HUDEP-2 (cell line): ENCODE data around the gene DZIP1.
A peak's percentile ranks its signal among the peaks of the same experiment; 100 is the strongest.
"Not testable (repeated sequence)": the region's sequence is repeated elsewhere in the genome, so short reads cannot be mapped to it uniquely, and the experiment has no call there.

Experiments
- DNase-seq, 76 experiments: peaks; one replicate each; lab custom pipeline; 2025; ENCODE audit not compliant: unreplicated experiment in 76 of 76; lab: John Stamatoyannopoulos, UW

DZIP1 gene, protein sequence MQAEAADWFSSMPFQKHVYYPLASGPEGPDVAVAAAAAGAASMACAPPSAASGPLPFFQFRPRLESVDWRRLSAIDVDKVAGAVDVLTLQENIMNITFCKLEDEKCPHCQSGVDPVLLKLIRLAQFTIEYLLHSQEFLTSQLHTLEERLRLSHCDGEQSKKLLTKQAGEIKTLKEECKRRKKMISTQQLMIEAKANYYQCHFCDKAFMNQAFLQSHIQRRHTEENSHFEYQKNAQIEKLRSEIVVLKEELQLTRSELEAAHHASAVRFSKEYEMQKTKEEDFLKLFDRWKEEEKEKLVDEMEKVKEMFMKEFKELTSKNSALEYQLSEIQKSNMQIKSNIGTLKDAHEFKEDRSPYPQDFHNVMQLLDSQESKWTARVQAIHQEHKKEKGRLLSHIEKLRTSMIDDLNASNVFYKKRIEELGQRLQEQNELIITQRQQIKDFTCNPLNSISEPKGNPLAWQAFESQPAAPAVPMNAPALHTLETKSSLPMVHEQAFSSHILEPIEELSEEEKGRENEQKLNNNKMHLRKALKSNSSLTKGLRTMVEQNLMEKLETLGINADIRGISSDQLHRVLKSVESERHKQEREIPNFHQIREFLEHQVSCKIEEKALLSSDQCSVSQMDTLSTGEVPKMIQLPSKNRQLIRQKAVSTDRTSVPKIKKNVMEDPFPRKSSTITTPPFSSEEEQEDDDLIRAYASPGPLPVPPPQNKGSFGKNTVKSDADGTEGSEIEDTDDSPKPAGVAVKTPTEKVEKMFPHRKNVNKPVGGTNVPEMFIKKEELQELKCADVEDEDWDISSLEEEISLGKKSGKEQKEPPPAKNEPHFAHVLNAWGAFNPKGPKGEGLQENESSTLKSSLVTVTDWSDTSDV

DNA sequence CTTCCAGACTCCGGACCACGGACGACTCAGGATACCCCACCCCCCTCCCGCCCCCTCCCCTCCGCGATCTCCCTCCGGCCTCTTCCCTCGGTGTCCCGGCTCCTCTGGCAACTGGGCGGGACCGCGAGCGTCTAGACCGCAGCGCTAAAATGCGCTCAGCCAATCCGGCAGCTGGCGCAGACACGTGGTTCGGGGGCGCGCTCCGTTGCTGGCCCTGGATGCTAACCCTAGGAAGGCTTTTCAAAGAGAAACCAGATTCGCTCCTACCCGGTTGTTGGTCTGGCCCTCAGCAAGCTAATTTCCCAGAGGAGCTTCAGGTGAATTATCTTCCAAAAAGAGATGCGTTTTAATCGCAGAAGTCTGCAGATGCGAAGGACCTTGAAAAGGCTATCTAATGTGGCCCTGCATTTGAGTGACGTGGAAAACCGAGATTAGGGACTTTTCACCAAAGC is at the start of gene DZIP1:
Gene DZIP1, minus strand, starts transcription at position 106 of the 452 bp plus-strand sequence. CDS start 2,677 bp downstream, outside the sequence.
- DNase-seq: peak in 6 of 76 experiments; percentile 2 to 48 (median 24)

DNA sequence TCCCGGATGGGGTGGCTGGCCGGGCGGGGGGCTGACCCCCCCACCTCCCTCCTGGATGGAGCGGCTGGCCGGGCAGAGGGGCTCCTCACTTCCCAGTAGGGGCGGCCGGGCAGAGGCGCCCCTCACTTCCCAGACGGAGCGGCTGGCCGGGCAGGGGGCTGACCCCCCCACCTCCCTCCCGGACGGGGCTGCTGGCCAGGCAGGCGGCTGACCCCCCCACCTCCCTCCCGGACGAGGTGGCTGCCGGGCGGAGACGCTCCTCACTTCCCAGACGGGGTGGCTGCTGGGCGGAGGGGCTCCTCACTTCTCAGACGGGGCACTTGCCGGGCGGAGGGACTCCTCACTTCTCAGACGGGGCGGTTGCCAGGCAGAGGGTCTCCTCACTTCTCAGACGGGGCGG is 46.5 kb upstream of the DZIP1 start:
- not testable (repeated sequence) for DNase-seq

DNA sequence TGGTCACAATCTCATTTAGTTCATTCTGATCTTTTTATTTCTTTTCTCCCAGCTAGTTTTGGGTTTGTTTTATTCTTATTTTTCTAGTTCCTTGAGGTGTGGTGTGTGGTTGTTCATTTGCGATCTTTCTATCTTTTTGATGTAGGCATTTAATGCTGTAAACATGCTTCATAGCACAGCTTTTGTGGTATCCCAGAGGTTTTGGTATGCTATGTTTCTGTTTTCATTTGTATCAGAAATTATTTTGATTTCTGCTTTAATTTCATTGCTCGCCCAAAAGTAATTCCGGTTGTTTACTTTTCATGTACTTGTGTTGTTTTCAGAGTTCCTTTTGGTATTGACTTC is 45.0 kb upstream of the DZIP1 start:
- no peak for DNase-seq

DNA sequence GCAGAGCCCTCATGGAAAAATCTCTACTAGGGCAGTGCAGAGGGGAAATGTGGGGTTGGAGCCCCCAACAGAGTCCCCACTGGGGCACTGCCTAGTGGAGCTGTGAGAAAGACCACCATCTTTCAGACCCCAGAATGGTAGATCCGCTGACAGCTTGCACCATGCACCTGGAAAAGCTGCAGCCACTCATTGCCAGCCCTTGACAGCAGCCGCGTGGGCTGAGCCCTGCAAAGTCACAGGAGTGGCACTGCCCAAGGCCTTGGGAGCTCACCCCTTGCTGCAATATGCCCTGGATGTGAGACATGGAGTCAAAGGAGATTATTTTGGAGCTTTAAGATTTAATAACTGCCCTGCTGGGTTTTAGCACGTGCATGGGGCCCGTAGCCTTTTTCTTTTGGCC is 40.5 kb upstream of the DZIP1 start:
- not testable (repeated sequence) for DNase-seq

DNA sequence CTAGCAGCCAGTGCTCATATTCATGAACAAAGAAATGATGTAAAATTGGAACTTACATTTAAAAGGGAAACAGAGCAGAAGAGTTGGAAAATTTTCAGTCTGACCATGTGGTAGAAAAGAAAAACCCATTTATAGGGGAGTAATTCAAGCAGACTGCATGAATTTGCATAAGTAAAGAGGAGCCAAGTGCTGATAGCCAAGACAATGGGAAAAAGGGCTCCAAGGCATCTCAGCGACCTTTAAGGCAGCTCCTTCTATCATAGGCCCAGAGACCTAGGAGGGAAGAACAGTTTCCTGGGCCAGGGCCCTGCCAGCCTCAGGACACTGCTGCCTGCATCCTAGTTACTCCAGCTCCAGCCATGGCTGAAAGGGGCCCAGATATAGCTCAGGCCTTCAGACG is 39.9 kb upstream of the DZIP1 start:
- no peak for DNase-seq

DNA sequence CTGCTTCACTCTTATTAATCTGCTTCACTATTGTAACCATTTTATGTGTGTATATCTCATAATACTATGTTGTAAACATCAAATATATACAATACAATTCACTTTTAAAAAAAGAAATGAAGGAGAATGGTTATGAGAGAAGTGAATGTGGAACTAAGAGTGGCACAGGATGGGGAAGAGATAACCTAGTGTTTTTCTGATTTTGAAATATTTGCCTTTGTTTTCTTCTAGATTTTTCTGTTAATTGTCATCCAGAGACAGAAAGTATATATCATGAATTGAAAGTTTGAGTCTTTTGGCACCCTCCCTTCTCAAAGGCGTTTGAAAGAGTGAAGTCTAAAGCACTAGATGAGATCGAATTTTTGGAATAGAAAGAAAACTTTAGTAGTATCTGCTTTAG is 35.2 kb upstream of the DZIP1 start:
- DNase-seq: peak in 1 of 76 experiments; percentile 4

DNA sequence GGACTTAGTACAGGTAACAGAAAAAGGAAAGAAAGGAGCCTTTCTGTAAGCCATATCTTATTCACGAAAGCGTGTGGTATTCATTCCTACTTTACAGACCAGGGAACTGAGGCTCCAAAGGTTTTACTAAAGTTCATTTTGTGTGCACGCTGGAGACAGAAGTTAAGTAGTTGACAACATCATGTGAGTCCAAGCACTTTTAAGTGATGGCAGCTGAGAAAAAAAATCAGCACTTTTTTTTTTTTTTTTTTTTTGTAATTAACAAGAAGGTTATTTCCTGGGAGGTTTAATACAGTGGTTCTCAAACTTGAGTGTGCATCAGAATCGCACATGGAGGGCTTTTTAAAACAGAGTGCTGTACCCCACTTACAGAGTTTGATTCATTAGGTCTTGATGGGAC is 34.5 kb upstream of the DZIP1 start:
- no peak for DNase-seq

DNA sequence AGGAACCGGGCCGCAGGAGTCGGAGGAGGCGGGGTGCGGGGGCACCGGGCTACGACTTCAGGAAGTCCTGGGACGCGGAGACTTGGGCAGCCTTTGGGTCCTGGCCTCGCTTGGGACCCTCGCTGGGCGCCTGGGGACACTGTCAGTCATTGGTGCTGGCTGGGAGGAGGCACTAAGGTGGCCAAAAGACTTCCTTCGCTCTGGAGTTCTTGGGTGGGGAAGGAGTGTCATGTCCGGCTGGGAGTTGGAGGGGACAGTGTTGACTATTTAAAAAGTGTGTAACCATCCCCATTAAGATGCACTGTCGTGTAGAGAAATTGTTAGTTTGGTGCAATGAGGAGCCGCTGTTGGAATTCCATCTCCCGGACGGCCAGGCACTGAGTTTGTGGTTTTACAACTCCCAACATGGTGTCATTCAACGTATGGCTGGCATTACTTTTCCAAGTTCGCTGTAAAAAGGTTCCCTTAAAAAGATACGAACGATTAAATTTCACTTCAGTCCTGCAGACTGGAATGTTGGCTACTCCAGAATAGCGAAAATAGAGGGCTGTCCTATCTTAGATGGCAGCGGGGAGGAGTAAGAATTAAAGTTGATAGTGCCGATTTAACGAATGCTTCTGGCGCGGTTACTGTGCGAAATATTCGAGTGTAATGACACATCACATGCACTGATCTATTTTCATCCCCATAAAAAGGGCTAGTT is 33.2 kb upstream of the DZIP1 start:
- peak in 13 of 76 experiments; percentile 3 to 33 (median 13) for DNase-seq

DNA sequence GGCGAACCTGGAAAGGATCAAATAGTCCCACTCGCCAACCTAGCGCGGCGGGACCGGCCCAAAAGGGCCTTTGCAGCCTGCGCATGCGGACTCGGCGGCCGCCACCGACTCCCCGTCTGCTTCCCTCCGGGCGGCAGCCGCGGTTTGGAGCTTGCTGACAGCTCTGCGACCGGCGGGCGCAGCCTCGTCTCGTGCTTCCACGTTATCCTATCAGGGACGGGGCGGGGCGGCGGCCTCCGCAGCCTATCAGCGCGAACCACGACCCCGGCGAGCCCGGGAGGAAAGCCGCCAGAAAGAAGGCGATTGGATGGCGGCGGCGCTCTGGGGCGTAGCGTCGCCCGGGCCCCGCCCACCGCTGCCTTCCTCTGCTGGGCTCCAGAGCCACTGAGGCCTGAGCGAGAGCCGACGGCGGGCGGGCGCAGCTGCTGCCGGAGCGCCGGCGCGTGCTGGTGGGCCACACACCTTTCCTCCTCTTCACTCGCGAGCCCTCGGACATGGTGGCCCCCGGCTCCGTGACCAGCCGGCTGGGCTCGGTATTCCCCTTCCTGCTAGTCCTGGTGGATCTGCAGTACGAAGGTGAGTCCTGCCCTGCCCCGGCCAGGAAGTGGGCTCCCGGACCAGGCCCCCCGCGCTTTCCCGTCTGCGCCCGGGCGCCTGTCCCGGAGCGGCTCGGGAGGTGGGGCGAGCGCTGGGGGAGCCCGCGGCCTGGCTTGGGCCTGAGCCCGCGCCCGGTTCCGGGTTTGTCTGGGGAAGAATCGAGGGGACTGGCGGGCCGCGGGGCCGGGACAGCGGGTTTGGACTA is 32.5 kb upstream of the DZIP1 start, which contains the start of gene DNAJC3:
Gene DNAJC3, plus strand, starts transcription at position 378 of the 802 bp plus-strand sequence. Its CDS starts 117 bp downstream, at position 495.
- peak in 75 of 76 experiments; percentile 61 to 98 (median 95) for DNase-seq

DNA sequence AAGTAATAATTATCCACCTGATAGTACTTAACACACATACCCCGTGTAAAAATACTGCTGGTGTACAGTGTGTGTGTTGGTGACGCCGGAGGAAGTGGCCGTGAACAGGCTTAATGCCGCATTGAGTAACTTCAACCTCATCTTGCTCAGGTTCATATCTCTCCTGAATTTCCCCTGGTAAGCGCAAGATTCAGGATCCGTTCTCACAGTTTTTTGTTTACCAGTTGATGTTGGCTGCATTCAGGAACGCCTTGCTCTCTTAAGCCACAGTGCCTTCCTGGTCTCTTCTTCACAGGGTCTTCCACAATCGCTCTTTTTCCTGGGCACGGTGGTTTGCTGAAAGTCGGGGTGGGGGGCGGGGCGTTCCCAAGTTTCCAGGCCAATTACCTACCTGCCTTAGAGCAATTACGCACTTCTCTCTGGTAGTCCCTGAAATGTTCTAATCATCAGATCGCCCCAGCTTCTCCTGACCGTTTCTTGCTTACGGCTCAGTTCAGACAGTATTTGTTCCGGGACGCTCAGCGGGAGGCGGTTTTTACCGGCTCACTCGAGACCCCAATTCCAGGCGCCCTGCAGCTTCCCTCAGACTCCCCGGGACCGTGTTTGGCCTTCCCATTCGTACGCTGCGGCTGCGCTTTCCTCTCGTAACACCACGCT is 31.7 kb upstream of the DZIP1 start:
- DNase-seq: peak in 17 of 76 experiments; percentile 9 to 91 (median 39)

DNA sequence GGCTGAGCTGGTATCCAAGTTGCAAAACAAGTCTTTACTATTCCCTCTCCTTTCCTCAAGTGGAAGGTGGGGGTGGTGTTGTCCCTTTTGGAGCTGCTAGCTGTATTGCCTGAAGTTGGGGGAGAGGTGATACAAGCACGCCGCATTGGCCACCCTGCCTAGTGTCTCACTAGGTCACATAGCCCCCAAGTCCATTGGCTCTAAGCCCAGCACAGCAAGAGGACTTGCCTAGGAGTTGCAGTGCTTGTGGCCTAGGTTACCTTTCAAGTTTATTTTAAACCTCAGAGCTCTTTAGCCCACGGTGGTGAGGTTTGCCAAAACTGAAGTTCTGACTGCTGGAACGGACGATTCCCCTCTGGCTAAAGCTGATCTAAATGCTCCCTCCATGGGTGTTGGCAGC is 27.1 kb upstream of the DZIP1 start:
- DNase-seq: no peak

DNA sequence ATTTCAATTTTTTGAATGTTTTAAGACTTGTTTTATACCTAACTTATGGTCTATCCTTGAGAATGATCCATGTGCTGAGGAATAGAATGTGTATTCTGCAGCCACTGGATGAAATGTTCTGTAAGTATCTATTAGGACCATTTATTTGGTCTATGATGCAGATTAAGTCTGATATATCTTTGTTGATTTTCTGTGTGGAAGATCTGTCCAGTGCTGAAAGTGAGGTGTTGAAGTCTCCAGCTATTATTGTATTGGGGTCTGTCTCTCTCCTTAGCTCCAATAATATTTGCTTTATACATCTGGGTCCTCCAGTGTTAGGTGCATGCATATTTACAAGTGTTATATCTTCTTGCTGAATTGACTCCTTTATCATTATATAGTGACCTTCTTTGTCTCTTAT is 22.7 kb upstream of the DZIP1 start:
- not testable (repeated sequence) for DNase-seq

DNA sequence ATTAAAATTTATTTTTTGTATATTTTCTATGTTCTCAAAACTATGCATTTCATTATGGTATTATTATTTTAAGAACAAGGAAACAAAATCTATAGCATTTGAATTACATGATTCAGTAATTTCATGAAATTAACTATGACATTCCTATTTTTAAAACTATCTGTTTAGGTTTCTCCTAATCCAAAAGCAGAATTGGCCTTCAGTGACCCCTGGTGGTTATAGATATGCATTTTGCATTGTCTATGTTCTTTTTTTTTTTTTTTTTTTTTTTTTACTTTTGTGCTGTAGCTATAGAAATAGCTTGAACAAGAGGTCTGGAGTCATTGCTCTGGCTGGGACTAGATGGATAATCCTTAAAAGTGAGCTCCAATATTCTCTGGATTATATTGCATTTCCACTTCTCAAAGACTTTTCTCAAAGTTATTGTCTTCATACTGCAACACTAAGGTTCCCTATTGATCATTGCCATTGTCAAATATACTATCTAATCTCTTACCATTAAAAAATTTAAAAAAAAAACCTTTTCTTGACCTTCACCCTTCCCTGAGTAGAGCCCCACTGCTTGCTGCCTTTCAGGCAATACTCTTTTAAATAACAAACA is 16.6 kb upstream of the DZIP1 start:
- peak in 21 of 76 experiments; percentile 1 to 47 (median 21) for DNase-seq

DNA sequence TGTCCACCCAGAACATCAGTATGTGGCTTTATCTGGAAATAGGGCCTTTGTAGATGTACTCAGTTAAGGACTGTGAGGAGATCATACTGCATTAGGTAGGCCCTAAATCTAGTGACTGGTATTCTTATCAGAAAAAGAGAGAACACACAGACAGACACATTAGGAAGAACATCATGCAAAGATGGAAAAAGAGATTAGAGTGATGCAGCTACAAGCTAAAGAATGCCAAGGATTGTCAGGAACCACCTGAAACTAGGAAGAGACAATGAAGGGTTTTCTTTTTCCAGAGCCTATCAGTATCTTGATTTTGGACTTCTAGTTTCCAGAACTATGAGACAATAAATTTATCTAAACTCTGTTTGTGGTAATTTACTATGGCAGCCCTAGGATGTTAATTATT is 15.0 kb upstream of the DZIP1 start:
- no peak for DNase-seq

DNA sequence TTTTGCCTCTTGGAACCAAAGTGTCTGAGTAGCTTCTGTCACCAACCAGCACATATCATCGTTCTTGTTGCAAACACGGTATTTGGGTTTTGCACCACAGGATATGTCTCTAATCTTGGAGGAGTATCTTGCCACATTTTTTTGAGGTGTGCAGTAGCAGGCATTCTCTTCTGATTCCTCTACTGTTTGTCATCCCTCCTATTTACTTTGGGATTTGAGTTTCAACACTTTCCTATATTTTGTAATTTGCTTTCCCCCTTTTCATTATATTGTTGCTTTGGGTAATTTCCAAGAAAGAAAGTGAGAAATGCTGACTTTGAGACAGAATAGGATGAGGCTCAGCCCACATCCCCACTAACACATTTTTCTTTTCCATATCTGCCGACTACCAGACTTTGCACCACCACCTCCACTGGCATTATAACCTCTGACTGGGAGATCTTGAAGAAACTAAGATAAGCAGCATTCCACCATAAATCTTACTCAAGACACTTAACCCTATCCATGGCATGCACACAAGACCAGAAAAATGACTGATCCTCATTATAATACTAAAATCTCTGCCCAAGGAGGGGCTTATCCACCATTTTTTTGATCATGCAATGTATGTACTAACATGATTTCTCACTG is 12.0 kb upstream of the DZIP1 start:
- DNase-seq: no peak

DNA sequence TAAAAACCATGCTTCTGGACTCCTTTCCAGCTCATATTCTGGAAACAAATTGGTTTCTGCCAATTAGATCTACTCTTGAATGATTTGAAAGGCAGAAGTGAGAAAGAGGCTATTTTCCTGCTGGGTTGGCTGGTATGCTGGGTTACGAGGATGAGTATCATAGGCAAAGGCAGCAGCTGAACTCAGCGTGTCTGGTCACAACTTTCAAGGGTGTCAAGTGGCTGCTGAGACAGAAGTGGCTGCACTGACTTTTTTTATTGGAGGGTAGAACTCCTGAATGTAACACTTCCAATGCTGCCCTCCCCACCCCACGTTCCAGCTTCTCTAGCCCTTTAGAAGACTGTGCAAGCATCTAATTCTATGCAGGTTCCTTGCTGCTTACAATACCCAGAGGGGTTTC is 8.3 kb upstream of the DZIP1 start:
- no peak for DNase-seq

DNA sequence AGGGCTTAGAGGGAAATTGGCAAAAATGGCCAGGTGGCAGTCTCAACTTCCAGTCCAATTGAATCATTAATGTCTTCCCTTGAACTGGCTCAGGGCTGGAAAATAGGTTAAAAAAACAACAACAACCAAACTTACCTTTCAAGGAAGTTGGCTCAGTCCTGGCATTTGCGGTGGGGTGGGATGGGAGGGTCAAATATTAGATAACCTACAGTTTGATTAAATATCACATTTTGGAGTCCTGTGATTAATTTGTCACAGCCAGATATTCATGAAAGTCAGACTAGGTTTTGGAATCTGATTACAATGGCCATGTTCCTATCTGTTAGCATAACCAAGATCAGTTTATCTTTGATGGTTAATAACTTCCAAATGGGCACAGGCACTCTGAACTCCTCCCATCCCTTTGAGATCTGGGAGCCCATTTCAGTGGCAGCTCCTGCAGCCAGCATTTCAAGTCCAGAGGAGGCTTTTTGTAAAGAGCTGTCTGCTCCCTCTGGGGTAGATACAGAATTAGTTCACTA is 7.8 kb upstream of the DZIP1 start:
- DNase-seq: no peak

DNA sequence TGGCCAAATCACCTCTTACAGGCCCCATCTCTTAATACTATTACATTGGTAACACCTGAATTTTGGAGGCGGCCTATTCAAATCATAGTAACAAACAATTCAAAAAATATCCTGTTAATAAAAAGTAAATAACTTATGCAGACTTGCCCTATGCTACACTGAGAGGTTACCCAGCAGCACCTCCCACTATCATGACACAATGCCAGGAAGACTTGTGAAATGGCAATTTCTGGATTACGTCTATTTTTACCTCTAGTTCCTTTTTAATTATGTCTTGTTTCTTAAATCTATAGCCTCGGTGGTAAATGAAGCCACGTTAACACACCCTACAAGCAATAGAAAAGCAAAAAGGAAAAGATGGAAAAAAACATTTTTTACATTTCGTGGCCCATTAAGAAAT is 6.2 kb upstream of the DZIP1 start:
- no peak for DNase-seq
